ENCODE data around the gene USP37.

- no peak for TF ChIP-seq POLR2A (IDR thresholded peaks at IDR 0.05; ENCODE audit: borderline replicate concordance, extremely low read depth, insufficient read depth, insufficient read length)
- TF ChIP-seq SRF (IDR thresholded peaks at IDR 0.05; ENCODE audit: low read depth), result no peak
- no peak for TF ChIP-seq JUND (IDR thresholded peaks at IDR 0.05)
- no peak for TF ChIP-seq CTCF (IDR thresholded peaks at IDR 0.05 in 2 of 3, conservative IDR thresholded peaks at IDR 0.05 in 1 of 3; ENCODE audit: borderline replicate concordance in 1 of 3, insufficient read depth in 1 of 3, low read depth in 2 of 3, low read length in 2 of 3)
- TF ChIP-seq SIN3A (IDR thresholded peaks at IDR 0.05; ENCODE audit: low read depth), result no peak
- no peak for TF ChIP-seq POLR2AphosphoS5 (IDR thresholded peaks at IDR 0.05; ENCODE audit: low read depth, low read length)
- TF ChIP-seq ZFX (IDR thresholded peaks at IDR 0.05), result no peak
- TF ChIP-seq MAX (IDR thresholded peaks at IDR 0.05), result no peak
- TF ChIP-seq ZNF274 (IDR thresholded peaks at IDR 0.05; ENCODE audit: low read depth, low read length), result no peak
- TF ChIP-seq TCF7L2 (IDR thresholded peaks at IDR 0.05; ENCODE audit: borderline replicate concordance, extremely low read depth, insufficient read depth, insufficient read length), result no peak
These were observed 8.7 kb upstream of the USP37 start for GRCh38 chr2:218576854-218577253.

Measured in HCT116 (cell line).